Lower lobe of right lung (tissue), 2 donors: Measurements from ENCODE around the gene ZRSR2. TPM values are rescaled to one million over a fixed set of nuclear protein-coding genes. Genes with fewer than 3 reads are reported as not detected.

Source experiments
- ATAC-seq, 2 donors: fragments of 200-7000 bp; cut with Tn5 transposase; one replicate each; pipeline ENCODE4 v1.9.1; 2020 to 2022; ENCODE audit warnings: mild to moderate bottlenecking in 2 of 2, moderate library complexity in 2 of 2
- DNase-seq: peaks from one replicate; pipeline ENCODE4 v3.0.0-alpha.2; 2020
- H3K27ac ChIP-seq: fragments of 200-600 bp; one replicate; pipeline ENCODE4 v1.8.0; 2022
- H3K27me3 ChIP-seq: fragments of 200-600 bp; one replicate; pipeline ENCODE4 v1.8.0; 2022; ENCODE audit warnings: low read depth
- H3K36me3 ChIP-seq: fragments of 200-600 bp; one replicate; pipeline ENCODE4 v1.8.0; 2022; ENCODE audit warnings: mild to moderate bottlenecking
- H3K4me1 ChIP-seq: fragments of 200-600 bp; one replicate; pipeline ENCODE4 v1.8.0; 2022
- H3K4me3 ChIP-seq: fragments of 200-600 bp; one replicate; pipeline ENCODE4 v1.8.0; 2022; ENCODE audit warnings: mild to moderate bottlenecking
- H3K9me3 ChIP-seq: fragments of 200-600 bp; one replicate; pipeline ENCODE4 v1.8.0; 2022
- CTCF ChIP-seq: fragments of 200-600 bp; IDR thresholded peaks from one replicate; pipeline ENCODE4 v1.8.0; 2022; ENCODE audit warnings: antibody characterized with exemption, mild to moderate bottlenecking
- intact Hi-C: fragments of 100-400 bp; cut with DNase I; formaldehyde crosslinking; loops from one replicate; pipeline ENCODE4 v1.11.0; 2022
- total RNA-seq: library from RNA; stranded (reverse); fragmentation: NEBNext Ultra II Directional; extraction: Animal tissue kit (Norgen Biotek cat#: 25700); gene quantifications from one replicate; pipeline ENCODE4 v1.2.1, GENCODE V29; 2021
- donor health status: DM: no; HTN: yes; CAD: no; lungs with severe emphysema.

Gene ZRSR2
- total RNA-seq, 1 donor from 2014 or later, result 11.3 TPM

DNA sequence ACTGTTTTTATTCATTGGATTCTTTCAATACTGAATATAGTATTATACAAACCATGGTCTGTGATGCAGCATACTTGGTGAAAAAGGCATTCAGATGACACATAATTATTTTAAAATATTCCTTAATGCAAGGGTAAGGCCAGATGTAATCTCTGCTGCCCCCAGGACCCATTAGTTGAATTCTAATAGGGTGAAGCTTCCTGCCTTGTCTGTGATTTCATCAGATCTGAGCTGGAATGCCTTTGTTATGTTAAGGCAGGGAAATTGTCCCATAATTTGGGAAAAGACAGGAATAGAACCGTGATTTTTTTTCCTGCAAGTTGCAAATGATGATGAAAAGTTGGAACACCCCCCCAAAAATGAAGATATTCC lies 26.1 kb downstream of the ZRSR2 start:
- ATAC-seq (no peak), DNase-seq (no peak)
- no peak overlapping the region for H3K27ac ChIP-seq
- no peaks in the 10 kb centered on the region for H3K9me3 ChIP-seq
- peaks cover 55% of the 10 kb centered on the region for H3K36me3 ChIP-seq
- TF ChIP-seq CTCF, result no peak
- H3K27me3 ChIP-seq, result no peaks in the 10 kb centered on the region
- intact Hi-C loops, result no loop called here
- peaks cover 19% of the 10 kb centered on the region for H3K4me1 ChIP-seq
- H3K4me3 ChIP-seq, result no peak overlapping the region

- Histone ChIP-seq H3K4me1 (peaks cover 19% of the 10 kb centered on the region), H3K27ac (no peak overlapping the region), H3K27me3 (no peaks in the 10 kb centered on the region), H3K9me3 (no peaks in the 10 kb centered on the region), H3K4me3 (no peak overlapping the region), H3K36me3 (peaks cover 55% of the 10 kb centered on the region)
- DNase-seq, result no peak
- TF ChIP-seq CTCF, result no peak
- intact Hi-C loops, result no loop called here
- ATAC-seq, result peak; percentile 38 to 47
These were observed 26.6 kb downstream of the ZRSR2 start for GRCh38 chrX:15816886-15817285.

DNA sequence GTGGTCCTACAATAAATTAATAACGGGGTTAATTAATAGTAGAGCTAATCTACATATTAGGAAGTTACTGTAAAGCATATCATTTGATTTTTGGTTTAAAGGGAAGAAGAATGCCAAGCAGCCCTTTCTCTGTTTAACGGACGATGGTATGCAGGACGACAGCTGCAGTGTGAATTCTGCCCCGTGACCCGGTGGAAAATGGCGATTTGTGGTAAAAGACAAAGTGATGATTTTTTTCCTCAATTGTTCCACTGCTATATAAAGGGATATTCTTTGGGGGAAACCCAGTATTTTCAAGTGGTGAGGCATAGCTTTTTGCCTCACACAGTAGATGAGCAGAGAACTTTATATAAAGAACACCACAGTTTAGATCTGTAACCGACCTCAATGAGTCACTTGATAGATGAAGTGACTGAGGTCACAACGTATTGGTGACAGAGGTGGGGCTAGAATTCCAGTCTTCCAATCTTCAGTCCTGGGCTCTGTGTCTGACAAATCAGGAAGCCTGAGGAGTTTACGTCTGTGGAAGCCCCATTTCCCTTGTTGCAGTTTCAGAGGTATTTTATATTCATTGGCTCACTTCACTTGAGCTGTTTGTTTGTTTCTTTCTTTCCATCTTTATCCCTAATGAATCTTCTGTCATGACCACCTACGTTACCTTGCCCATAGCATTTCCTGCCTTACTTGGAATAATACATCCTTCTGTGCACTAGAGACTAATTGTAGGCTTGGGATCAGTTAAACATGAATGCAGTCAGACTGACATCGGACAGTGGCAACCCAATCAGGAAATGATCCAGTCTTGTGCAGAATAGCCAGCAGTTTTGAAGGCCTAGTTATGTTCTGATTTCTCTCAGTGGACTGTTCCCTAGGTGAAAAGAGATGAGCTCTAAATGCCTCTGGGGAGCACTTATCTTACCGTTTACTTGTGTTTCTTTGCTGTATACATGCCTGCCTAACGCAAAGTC lies 30.1 kb downstream of the ZRSR2 start:
- intact Hi-C loops, result no loop called here
- Histone ChIP-seq H3K4me1 (peaks cover 13% of the 10 kb centered on the region), H3K27me3 (no peaks in the 10 kb centered on the region), H3K27ac (no peak overlapping the region), H3K9me3 (no peaks in the 10 kb centered on the region), H3K4me3 (no peak overlapping the region), H3K36me3 (peaks cover 64% of the 10 kb centered on the region)
- ATAC-seq (no peak), DNase-seq (no peak)
- TF ChIP-seq CTCF, result no peak

- DNase-seq (no peak), ATAC-seq (no peak)
- Histone ChIP-seq H3K9me3 (no peaks in the 10 kb centered on the region), H3K27ac (no peak overlapping the region), H3K4me3 (no peak overlapping the region), H3K36me3 (peaks cover 62% of the 10 kb centered on the region), H3K4me1 (no peaks in the 10 kb centered on the region), H3K27me3 (no peaks in the 10 kb centered on the region)
- intact Hi-C loops, result no loop called here
- no peak for TF ChIP-seq CTCF
These were observed 32.6 kb downstream of the ZRSR2 start for GRCh38 chrX:15822922-15823321.

GRCh38 chrX:15825936-15826335 lies 35.7 kb downstream of the ZRSR2 start:
- DNase-seq (no peak), ATAC-seq (no peak)
- no peak for TF ChIP-seq CTCF
- no peaks in the 10 kb centered on the region for H3K27me3 ChIP-seq
- H3K27ac ChIP-seq, result no peak overlapping the region
- H3K36me3 ChIP-seq, result peaks cover 45% of the 10 kb centered on the region
- H3K9me3 ChIP-seq, result no peaks in the 10 kb centered on the region
- no peaks in the 10 kb centered on the region for H3K4me1 ChIP-seq
- intact Hi-C loops, result no loop called here
- H3K4me3 ChIP-seq, result no peak overlapping the region
